Measurements from ENCODE around the gene ZNF792. TPM values are rescaled to one million over a fixed set of nuclear protein-coding genes. Genes with fewer than 3 reads are reported as not detected.

ZNF792 gene
- total RNA-seq, 1 donor from 2014 or later: 7.0 TPM

- peaks cover 1% of the 10 kb centered on the region for H3F3A ChIP-seq (ENCODE audit: low read depth)
- peaks cover 28% of the 10 kb centered on the region for H3K9me3 ChIP-seq (ENCODE audit: low read depth)
- H3K4me2 ChIP-seq: no peak overlapping the region
- H3K4me1 Mint-ChIP-seq: no peaks in the 10 kb centered on the region
- no peaks in the 10 kb centered on the region for H4K20me1 ChIP-seq (ENCODE audit: low read depth)
- peaks cover 5% of the 10 kb centered on the region for H3K27me3 Mint-ChIP-seq (ENCODE audit: insufficient read depth, low read depth)
- no peak overlapping the region for H3K9ac ChIP-seq
- no peak overlapping the region for H3K27ac Mint-ChIP-seq
- no peak overlapping the region for H3K27ac ChIP-seq
- H3K79me2 ChIP-seq (ENCODE audit: low read depth): no peaks in the 10 kb centered on the region
- H3K36me3 Mint-ChIP-seq: peaks cover 30% of the 10 kb centered on the region
- no peaks in the 10 kb centered on the region for H3K27me3 ChIP-seq
- peaks cover 21% of the 10 kb centered on the region for H3K36me3 ChIP-seq
- no peak overlapping the region for H3K4me3 ChIP-seq
- DNase-seq (ENCODE audit: low spot score): no peak
- H3K9me3 Mint-ChIP-seq: peaks cover 57% of the 10 kb centered on the region
- H2AFZ ChIP-seq (replicated peaks): no peak overlapping the region
- no peaks in the 10 kb centered on the region for H3K4me1 ChIP-seq
- H3K4me3 Mint-ChIP-seq: no peak overlapping the region
- TF ChIP-seq EZH2 (IDR thresholded peaks at IDR 0.05): no peak
- TF ChIP-seq, protein P1, sequence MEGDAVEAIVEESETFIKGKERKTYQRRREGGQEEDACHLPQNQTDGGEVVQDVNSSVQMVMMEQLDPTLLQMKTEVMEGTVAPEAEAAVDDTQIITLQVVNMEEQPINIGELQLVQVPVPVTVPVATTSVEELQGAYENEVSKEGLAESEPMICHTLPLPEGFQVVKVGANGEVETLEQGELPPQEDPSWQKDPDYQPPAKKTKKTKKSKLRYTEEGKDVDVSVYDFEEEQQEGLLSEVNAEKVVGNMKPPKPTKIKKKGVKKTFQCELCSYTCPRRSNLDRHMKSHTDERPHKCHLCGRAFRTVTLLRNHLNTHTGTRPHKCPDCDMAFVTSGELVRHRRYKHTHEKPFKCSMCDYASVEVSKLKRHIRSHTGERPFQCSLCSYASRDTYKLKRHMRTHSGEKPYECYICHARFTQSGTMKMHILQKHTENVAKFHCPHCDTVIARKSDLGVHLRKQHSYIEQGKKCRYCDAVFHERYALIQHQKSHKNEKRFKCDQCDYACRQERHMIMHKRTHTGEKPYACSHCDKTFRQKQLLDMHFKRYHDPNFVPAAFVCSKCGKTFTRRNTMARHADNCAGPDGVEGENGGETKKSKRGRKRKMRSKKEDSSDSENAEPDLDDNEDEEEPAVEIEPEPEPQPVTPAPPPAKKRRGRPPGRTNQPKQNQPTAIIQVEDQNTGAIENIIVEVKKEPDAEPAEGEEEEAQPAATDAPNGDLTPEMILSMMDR (IDR thresholded peaks at IDR 0.05): no peak
- TF ChIP-seq EZH2phosphoT487 (IDR thresholded peaks at IDR 0.05): no peak
These were observed 10.9 kb downstream of the ZNF792 start for GRCh38 chr19:34953092-34953491.

DNA sequence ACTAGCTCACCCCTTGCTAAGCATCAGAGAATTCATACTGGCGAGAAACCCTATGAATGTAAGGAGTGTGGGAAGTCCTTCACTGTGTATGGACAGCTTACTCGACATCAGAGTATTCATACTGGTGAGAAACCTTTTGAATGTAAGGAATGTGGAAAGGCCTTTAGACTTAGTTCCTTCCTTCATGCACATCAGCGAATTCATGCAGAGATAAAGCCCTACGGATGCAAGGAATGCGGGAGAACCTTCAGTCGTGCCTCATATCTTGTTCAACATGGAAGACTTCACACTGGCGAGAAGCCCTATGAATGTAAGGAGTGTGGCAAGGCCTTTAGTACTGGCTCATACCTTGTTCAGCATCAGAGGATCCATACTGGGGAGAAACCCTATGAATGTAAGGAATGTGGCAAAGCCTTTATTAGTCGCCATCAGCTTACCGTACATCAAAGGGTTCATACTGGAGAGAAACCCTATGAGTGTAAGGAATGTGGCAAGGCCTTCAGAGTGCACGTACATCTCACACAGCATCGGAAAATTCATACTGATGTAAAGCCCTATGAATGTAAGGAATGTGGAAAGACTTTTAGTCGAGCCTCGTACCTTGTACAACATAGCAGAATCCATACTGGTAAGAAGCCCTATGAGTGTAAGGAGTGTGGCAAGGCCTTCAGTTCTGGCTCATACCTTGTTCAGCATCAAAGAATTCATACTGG lies 20.0 kb downstream of the ZNF792 start:
- no peaks in the 10 kb centered on the region for H3K27me3 ChIP-seq
- no peak overlapping the region for H3K27ac ChIP-seq
- H2AFZ ChIP-seq (replicated peaks): no peak overlapping the region
- Mint-ChIP-seq H3K4me1 (no peaks in the 10 kb centered on the region), H3K36me3 (peaks cover 50% of the 10 kb centered on the region), H3K9me3 (peaks cover 36% of the 10 kb centered on the region), H3K4me3 (no peak overlapping the region), H3K27ac (no peak overlapping the region), H3K27me3 (ENCODE audit: insufficient read depth, low read depth) (no peaks in the 10 kb centered on the region)
- no peaks in the 10 kb centered on the region for H3K4me1 ChIP-seq
- H3K4me2 ChIP-seq: no peak overlapping the region
- H3K9ac ChIP-seq: no peak overlapping the region
- no peaks in the 10 kb centered on the region for H3F3A ChIP-seq (ENCODE audit: low read depth)
- no peaks in the 10 kb centered on the region for H4K20me1 ChIP-seq (ENCODE audit: low read depth)
- no peak overlapping the region for H3K4me3 ChIP-seq
- H3K79me2 ChIP-seq (ENCODE audit: low read depth): no peaks in the 10 kb centered on the region
- no peak for DNase-seq (ENCODE audit: low spot score)
- TF ChIP-seq EZH2phosphoT487 (IDR thresholded peaks at IDR 0.05): no peak
- TF ChIP-seq, protein P1 (IDR thresholded peaks at IDR 0.05): no peak
- no peak for TF ChIP-seq EZH2 (IDR thresholded peaks at IDR 0.05)
- H3K36me3 ChIP-seq: peaks cover 13% of the 10 kb centered on the region
- peaks cover 20% of the 10 kb centered on the region for H3K9me3 ChIP-seq (ENCODE audit: low read depth)

GRCh38 chr19:34938886-34939285 lies 25.1 kb downstream of the ZNF792 start:
- H3K36me3 Mint-ChIP-seq: peaks cover 53% of the 10 kb centered on the region
- H3K4me3 ChIP-seq: no peak overlapping the region
- peaks cover 2% of the 10 kb centered on the region for H3K27me3 Mint-ChIP-seq (ENCODE audit: insufficient read depth, low read depth)

More at GRCh38 chr19:34938886-34939285, 25.1 kb downstream of the ZNF792 start:
- H4K20me1 ChIP-seq (ENCODE audit: low read depth): no peaks in the 10 kb centered on the region
- H3K79me2 ChIP-seq (ENCODE audit: low read depth): no peaks in the 10 kb centered on the region
- H3F3A ChIP-seq (ENCODE audit: low read depth): no peaks in the 10 kb centered on the region
- H2AFZ ChIP-seq (replicated peaks): no peak overlapping the region
- H3K27me3 ChIP-seq: no peaks in the 10 kb centered on the region
- H3K27ac ChIP-seq: no peak overlapping the region
- H3K36me3 ChIP-seq: peaks cover 13% of the 10 kb centered on the region
- Mint-ChIP-seq H3K9me3 (peaks cover 18% of the 10 kb centered on the region), H3K4me3 (no peak overlapping the region), H3K4me1 (no peaks in the 10 kb centered on the region), H3K27ac (no peak overlapping the region)
- no peaks in the 10 kb centered on the region for H3K4me1 ChIP-seq
- no peak for DNase-seq (ENCODE audit: low spot score)
- no peak overlapping the region for H3K9ac ChIP-seq
- H3K4me2 ChIP-seq: no peak overlapping the region
- peaks cover 5% of the 10 kb centered on the region for H3K9me3 ChIP-seq (ENCODE audit: low read depth)
- TF ChIP-seq, protein P1 (IDR thresholded peaks at IDR 0.05): no peak
- TF ChIP-seq EZH2 (IDR thresholded peaks at IDR 0.05): no peak
- TF ChIP-seq EZH2phosphoT487 (IDR thresholded peaks at IDR 0.05): no peak

All from neural progenitor cell (in vitro differentiated cells).